ENCODE data around the gene PRPF4.
"Not testable (repeated sequence)": the region's sequence is repeated elsewhere in the genome, so short reads cannot be mapped to it uniquely, and the experiment has no call there.

Gene PRPF4

DNA sequence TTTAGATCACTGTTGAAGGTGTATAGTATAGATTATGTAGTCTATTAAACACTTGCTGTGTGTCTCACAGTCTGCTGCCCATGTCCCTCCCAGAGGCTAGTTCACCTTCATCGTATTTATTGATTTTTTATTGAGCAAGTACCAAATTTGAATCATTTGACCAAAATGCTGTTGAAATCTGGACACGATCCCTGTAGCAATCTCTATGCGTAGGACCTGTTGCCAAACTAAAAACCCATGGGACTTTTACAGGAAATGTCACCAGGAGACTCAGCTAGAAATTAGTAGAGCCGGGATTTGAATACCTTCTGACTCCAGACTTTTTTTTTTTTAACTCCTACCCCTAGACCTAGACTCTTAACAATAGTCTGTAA is 36.6 kb upstream of the PRPF4 start:
- no peak overlapping the region for H3K27ac ChIP-seq
- TF ChIP-seq, protein P1, sequence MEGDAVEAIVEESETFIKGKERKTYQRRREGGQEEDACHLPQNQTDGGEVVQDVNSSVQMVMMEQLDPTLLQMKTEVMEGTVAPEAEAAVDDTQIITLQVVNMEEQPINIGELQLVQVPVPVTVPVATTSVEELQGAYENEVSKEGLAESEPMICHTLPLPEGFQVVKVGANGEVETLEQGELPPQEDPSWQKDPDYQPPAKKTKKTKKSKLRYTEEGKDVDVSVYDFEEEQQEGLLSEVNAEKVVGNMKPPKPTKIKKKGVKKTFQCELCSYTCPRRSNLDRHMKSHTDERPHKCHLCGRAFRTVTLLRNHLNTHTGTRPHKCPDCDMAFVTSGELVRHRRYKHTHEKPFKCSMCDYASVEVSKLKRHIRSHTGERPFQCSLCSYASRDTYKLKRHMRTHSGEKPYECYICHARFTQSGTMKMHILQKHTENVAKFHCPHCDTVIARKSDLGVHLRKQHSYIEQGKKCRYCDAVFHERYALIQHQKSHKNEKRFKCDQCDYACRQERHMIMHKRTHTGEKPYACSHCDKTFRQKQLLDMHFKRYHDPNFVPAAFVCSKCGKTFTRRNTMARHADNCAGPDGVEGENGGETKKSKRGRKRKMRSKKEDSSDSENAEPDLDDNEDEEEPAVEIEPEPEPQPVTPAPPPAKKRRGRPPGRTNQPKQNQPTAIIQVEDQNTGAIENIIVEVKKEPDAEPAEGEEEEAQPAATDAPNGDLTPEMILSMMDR (IDR thresholded peaks at IDR 0.05), result no peak
- TF ChIP-seq ZFX (IDR thresholded peaks at IDR 0.05; ENCODE audit: borderline replicate concordance), result no peak

DNA sequence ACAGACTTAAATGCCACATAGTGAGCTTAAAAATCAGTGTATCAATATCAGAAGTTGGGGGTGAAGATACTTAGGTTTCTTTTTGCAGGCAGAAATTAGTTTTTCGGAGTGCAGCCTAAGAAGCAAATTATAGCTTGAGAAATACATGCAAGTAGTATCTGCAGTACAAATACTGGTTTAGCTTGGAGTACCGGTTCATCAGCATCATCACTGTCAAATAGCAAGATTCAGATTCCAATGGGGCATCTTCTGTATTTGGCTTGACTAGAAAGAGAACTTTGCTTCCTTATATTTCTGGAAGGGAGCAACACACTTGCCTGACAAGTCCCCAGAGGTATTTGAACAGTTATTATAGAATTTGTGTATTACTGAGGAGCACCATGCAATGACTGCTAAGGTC is 34.3 kb upstream of the PRPF4 start:
- TF ChIP-seq, protein P1 (IDR thresholded peaks at IDR 0.05), result no peak
- no peak for TF ChIP-seq ZFX (IDR thresholded peaks at IDR 0.05; ENCODE audit: borderline replicate concordance)
- no peak overlapping the region for H3K27ac ChIP-seq

DNA sequence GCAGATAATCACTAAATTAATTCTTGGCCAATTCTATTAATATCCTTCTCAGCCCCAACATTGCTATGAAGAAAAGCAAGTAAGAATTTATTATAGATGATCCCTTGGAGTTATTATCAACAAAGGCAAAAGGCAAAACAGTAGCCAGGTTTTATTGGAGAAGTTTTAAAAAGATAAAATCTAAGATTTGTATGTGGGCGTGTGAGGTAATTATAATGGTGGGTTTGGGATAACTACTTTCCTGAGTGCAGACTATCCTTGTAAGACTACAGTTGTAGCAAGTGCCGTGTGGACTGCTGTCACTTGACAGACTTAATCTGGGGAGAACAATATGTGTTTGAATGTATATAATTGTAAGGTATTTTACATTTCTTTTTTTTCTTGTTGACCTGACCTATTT is 30.9 kb upstream of the PRPF4 start:
- no peak for TF ChIP-seq ZFX (IDR thresholded peaks at IDR 0.05; ENCODE audit: borderline replicate concordance)
- TF ChIP-seq, protein P1 (IDR thresholded peaks at IDR 0.05), result no peak

DNA sequence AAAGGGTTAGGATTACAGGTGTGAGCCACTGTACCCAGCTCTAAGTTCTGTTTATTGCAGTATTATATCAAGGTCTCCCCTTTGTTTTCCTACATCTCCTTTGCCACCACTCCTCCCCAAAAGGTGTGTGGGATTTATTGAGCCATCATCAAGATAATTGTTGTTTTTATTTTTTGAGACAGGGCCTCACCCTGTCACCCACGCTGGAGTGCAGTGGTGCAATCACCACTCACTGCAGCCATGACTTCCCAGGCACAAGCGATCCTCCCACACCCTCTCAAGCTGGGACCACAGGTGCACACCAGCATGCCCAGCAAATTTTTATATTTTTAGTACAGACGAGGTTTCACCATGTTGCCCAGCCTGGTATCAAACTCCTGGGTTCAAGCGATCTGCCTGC is 29.6 kb upstream of the PRPF4 start:
- no peak for TF ChIP-seq ZFX (IDR thresholded peaks at IDR 0.05; ENCODE audit: borderline replicate concordance)
- no peak overlapping the region for H3K27ac ChIP-seq

More for the DNA sequence above, 30.9 kb upstream of the PRPF4 start:
- no peak overlapping the region for H3K27ac ChIP-seq

DNA sequence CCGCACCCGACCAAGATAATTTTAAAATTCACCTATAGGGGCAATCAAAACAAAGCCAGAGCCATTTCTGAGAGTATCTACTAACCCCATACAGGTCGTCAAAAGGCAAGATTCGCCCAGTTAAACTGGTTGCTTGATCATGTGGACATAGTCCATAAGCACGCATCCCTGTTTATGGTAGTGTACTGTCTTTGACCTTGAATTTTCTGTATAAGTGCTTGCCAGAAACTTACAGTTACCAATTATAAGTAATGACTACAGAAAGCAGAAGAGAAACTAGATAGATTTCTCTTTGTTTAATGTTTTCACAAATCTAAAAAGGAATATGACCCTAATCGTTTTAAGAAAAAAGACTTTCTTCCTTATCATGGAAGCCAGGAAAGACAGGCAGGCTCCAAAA is 28.5 kb upstream of the PRPF4 start:
- H3K27ac ChIP-seq, result no peak overlapping the region
- TF ChIP-seq, protein P1 (IDR thresholded peaks at IDR 0.05), result no peak
- no peak for TF ChIP-seq ZFX (IDR thresholded peaks at IDR 0.05; ENCODE audit: borderline replicate concordance)

DNA sequence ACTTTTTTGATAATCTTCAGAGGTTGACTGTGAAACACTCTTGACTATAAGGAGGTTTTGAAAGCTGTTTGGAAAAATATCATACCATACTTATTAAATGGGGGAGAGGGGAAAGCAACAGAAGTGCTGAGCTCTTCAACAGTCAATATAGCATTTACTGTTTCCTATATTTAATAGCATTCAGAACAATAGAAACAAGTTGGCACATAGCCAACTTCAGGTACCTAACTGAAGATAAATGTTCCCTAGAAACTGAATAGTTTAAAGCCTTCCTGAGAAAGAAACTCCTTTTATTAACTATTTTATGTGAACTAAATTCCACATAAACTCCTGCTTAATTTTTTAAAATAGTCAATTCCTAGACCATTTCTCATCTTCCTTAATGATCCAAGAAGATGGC is 27.8 kb upstream of the PRPF4 start:
- TF ChIP-seq, protein P1 (IDR thresholded peaks at IDR 0.05), result no peak
- no peak for TF ChIP-seq ZFX (IDR thresholded peaks at IDR 0.05; ENCODE audit: borderline replicate concordance)
- no peak overlapping the region for H3K27ac ChIP-seq

GRCh38 chr9:113249661-113250060 is 25.8 kb upstream of the PRPF4 start:
- not testable (repeated sequence) for H3K27ac ChIP-seq

DNA sequence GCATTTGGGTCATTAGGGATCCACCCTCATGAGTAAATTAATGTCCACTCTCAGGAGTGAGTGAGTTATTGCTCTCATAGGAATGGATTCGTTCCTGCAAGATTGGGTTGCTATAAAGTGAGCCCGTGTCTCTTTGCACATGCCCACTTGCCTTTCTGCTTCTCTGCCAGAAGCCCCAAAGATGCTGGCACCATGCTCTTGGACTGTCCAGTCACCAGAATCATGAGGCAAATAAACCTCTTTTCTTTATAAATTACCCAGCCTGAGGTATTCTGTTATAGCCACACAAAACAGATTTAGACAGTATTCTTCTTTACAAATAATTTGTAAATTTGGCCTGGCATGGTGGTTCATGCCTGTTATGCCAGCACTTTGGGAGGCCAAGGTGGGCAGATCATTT is 24.7 kb upstream of the PRPF4 start:
- no peak for TF ChIP-seq ZFX (IDR thresholded peaks at IDR 0.05; ENCODE audit: borderline replicate concordance)
- TF ChIP-seq, protein P1 (IDR thresholded peaks at IDR 0.05), result no peak
- no peak overlapping the region for H3K27ac ChIP-seq
